IMR-90 (cell line): ENCODE measurements around the gene GNAS-AS1. TPM values are rescaled to one million over a fixed set of nuclear protein-coding genes. Genes with fewer than 3 reads are reported as not detected.

ENCODE experiments used
- ATAC-seq: fragments of 200-7000 bp; cut with Tn5 transposase; 2 replicates; pipeline ENCODE4 v1.9.1; 2020; ENCODE audit warnings: low read depth, mild to moderate bottlenecking, moderate library complexity
- BruUV-seq: library from RNA; stranded (reverse); fragments of 400-500 nt; replicated peaks from 2 replicates; lab custom pipeline; 2021; lab: Mats Ljungman, UMichigan
- CTCF ChIA-PET: fragments of 300-600 bp; formaldehyde crosslinking; extraction: SDS; loops from one replicate; lab custom pipeline; 2021; ENCODE audit warnings: antibody characterized with exemption; lab: Yijun Ruan, JAX
- POLR2A ChIA-PET: fragments of 300-600 bp; sonication (Branson Sonifier 250); formaldehyde crosslinking; loops from one replicate; lab custom pipeline; 2022; ENCODE audit warnings: antibody characterized with exemption; ENCODE audit not compliant: unreplicated experiment; lab: Charles Lee
- DNase-seq: peaks from one replicate; pipeline ENCODE4 v3.0.0; 2013
- H2AFZ ChIP-seq: replicated peaks from 2 replicates; pipeline ENCODE3; 2013; ENCODE audit warnings: low read length, mild to moderate bottlenecking; ENCODE audit not compliant: poor library complexity
- H2AK5ac ChIP-seq: 2 replicates; pipeline ENCODE4 v1.6.1; 2013; ENCODE audit warnings: low read depth, low read length, inconsistent platforms
- H2AK9ac ChIP-seq: replicated peaks from 2 replicates; pipeline ENCODE3; 2013; ENCODE audit warnings: mild to moderate bottlenecking, low read depth, low read length, moderate library complexity; ENCODE audit not compliant: poor library complexity
- H2BK120ac ChIP-seq: 2 replicates; pipeline ENCODE4 v1.6.1; 2013; ENCODE audit warnings: low read depth, low read length, inconsistent platforms
- H2BK15ac ChIP-seq: 3 replicates; pipeline ENCODE4 v1.6.1; 2013; ENCODE audit warnings: low read depth, low read length, inconsistent platforms
- H2BK20ac ChIP-seq: 2 replicates; pipeline ENCODE4 v1.6.1; 2013; ENCODE audit warnings: low read depth, mild to moderate bottlenecking, inconsistent platforms, low read length, moderate library complexity
- H2BK5ac ChIP-seq: 2 replicates; pipeline ENCODE4 v1.6.1; 2013; ENCODE audit warnings: mild to moderate bottlenecking, low read depth, low read length, inconsistent platforms; ENCODE audit not compliant: poor library complexity, severe bottlenecking
- H3K14ac ChIP-seq: replicated peaks from 2 replicates; pipeline ENCODE4 v1.6.1; 2013; ENCODE audit warnings: low read depth, low read length, inconsistent platforms
- H3K18ac ChIP-seq: 2 replicates; pipeline ENCODE4 v1.6.1; 2013; ENCODE audit warnings: low read depth, low read length, control low read depth
- H3K23ac ChIP-seq: 2 replicates; pipeline ENCODE4 v1.6.1; 2013; ENCODE audit warnings: low read depth, low read length, inconsistent platforms
- H3K27ac ChIP-seq: 2 replicates; pipeline ENCODE4 v1.5.1; 2013; ENCODE audit warnings: mild to moderate bottlenecking, control low read depth, low read length; ENCODE audit not compliant: insufficient read depth
- H3K27me3 ChIP-seq: 2 replicates; pipeline ENCODE4 v1.6.1; 2013; ENCODE audit warnings: low read length; ENCODE audit not compliant: control insufficient read depth, insufficient read depth
- H3K36me3 ChIP-seq: 2 replicates; pipeline ENCODE4 v1.6.1; 2013; ENCODE audit warnings: low read length, mixed read lengths; ENCODE audit not compliant: control insufficient read depth, insufficient read depth
- H3K4ac ChIP-seq: 2 replicates; pipeline ENCODE4 v1.6.1; 2013; ENCODE audit warnings: low read depth, low read length, inconsistent platforms
- H3K4me1 ChIP-seq: 2 replicates; pipeline ENCODE4 v1.6.1; 2013; ENCODE audit warnings: low read length, mixed read lengths; ENCODE audit not compliant: control insufficient read depth, insufficient read depth
- H3K4me2 ChIP-seq: 2 replicates; pipeline ENCODE4 v1.6.1; 2013; ENCODE audit warnings: low read depth, mild to moderate bottlenecking, control low read depth, low read length, moderate library complexity
- H3K4me3 ChIP-seq: 2 replicates; pipeline ENCODE4 v1.5.1; 2013; ENCODE audit warnings: low read depth, mild to moderate bottlenecking, control low read depth, low read length, moderate library complexity; ENCODE audit not compliant: insufficient read depth
- H3K56ac ChIP-seq: 2 replicates; pipeline ENCODE4 v1.6.1; 2013; ENCODE audit warnings: low read length, inconsistent platforms; ENCODE audit not compliant: insufficient read depth; ENCODE audit errors: extremely low read depth
- H3K79me1 ChIP-seq, 2 experiments: 2 replicates each; pipeline ENCODE4 v1.6.1; 2013; ENCODE audit warnings: low read length in 2 of 2, inconsistent platforms in 1 of 2, low read depth in 1 of 2
- H3K9ac ChIP-seq: 2 replicates; pipeline ENCODE4 v1.6.1; 2013; ENCODE audit warnings: low read depth, low read length, control low read depth
- H3K9me1 ChIP-seq: 2 replicates; pipeline ENCODE4 v1.6.1; 2013; ENCODE audit warnings: low read length, inconsistent platforms; ENCODE audit not compliant: insufficient read depth
- H3K9me3 ChIP-seq: 2 replicates; pipeline ENCODE4 v1.6.1; 2013; ENCODE audit warnings: low read length; ENCODE audit not compliant: control insufficient read depth, insufficient read depth
- H4K20me1 ChIP-seq: 2 replicates; pipeline ENCODE4 v1.6.1; 2013; ENCODE audit warnings: low read length, inconsistent platforms; ENCODE audit not compliant: insufficient read depth
- H4K5ac ChIP-seq: 2 replicates; pipeline ENCODE4 v1.6.1; 2013; ENCODE audit warnings: mild to moderate bottlenecking, low read depth, low read length, control low read depth
- H4K8ac ChIP-seq, 2 experiments: 2 replicates each; pipeline ENCODE4 v1.6.1; 2013; ENCODE audit warnings: low read depth in 2 of 2, low read length in 2 of 2, control low read depth in 1 of 2, inconsistent platforms in 1 of 2
- H4K91ac ChIP-seq: 2 replicates; pipeline ENCODE4 v1.6.1; 2013; ENCODE audit warnings: low read depth, low read length, inconsistent platforms; ENCODE audit not compliant: insufficient read depth
- FOS ChIP-seq: fragments of 150-350 bp; IDR thresholded peaks from 2 replicates; pipeline ENCODE4 v1.6.1; 2016; ENCODE audit warnings: low read depth, low read length
- MXI1 ChIP-seq: IDR thresholded peaks from 2 replicates; pipeline ENCODE4 v1.6.1; 2012; ENCODE audit warnings: low read depth, mild to moderate bottlenecking, low read length, moderate library complexity, borderline replicate concordance
- RCOR1 ChIP-seq: IDR thresholded peaks from 2 replicates; pipeline ENCODE4 v1.6.1; 2012; ENCODE audit warnings: mild to moderate bottlenecking, low read length, improper control_type of control experiment; ENCODE audit not compliant: insufficient replicate concordance
- RFX5 ChIP-seq: IDR thresholded peaks from 2 replicates; pipeline ENCODE4 v1.8.0; 2012; ENCODE audit warnings: low read depth, mild to moderate bottlenecking, low read length, moderate library complexity
- WGBS, 2 experiments: methylation state at CpG; one replicate each; pipeline versions ENCODE4 v1.1.5 to v1.1.7; 2013; ENCODE audit warnings: missing lambda C conversion rate in 2 of 2; ENCODE audit not compliant: insufficient read length in 1 of 2; ENCODE audit errors: extremely low coverage in 2 of 2; 5-methylcytosine and 5-hydroxymethylcytosine counted together
- dilution Hi-C: fragments of 300-500 bp; cut with HindIII; formaldehyde crosslinking; loops from one replicate; pipeline ENCODE4 v1.14.3; 2018; ENCODE audit warnings: low sequenced_read_pairs; ENCODE audit not compliant: unreplicated experiment
- in situ Hi-C: fragments of 300-500 bp; cut with MboI; formaldehyde crosslinking; loops from 3 replicates; pipeline ENCODE4 v1.14.3; 2019; ENCODE audit warnings: low sequenced_read_pairs, inconsistent platforms, mixed read lengths
- intact Hi-C: fragments of 100-400 bp; cut with micrococcal nuclease; formaldehyde crosslinking; loops from 2 replicates; pipeline ENCODE4 v1.10.0; 2022
- polyA plus RNA-seq, 3 experiments: library from polyadenylated mRNA; depleted of rRNA; stranded (reverse); fragments of >200 nt; gene quantifications; 2 replicates each; pipeline ENCODE4 v1.2.3, GENCODE V29; 2012; ENCODE audit warnings: low replicate concordance in 1 of 3
- total RNA-seq: library from RNA; depleted of rRNA; stranded (reverse); fragments of >200 nt; gene quantifications from 2 replicates; pipeline ENCODE4 v1.2.3, GENCODE V29; 2012
- TF ChIP-seq, protein P1 (sequence below): fragments of 150-350 bp; IDR thresholded peaks from 2 replicates; pipeline ENCODE4 v1.6.1; 2016; ENCODE audit warnings: low read depth, mild to moderate bottlenecking, low read length, moderate library complexity, borderline replicate concordance
- TF ChIP-seq, protein P2 (sequence below): conservative IDR thresholded peaks from 2 replicates; pipeline ENCODE4 v1.5.1; 2012; ENCODE audit warnings: mild to moderate bottlenecking, low read depth, low read length, improper control_type of control experiment

GNAS-AS1 gene
- total and polyA plus RNA-seq, 2 of the 4 experiments (the other 2 are of a cell fraction) = 0.54 to 0.60 TPM

GRCh38 chr20:58802061-58802460 is 48.6 kb downstream of the GNAS-AS1 start:
- no TSS peak for BruUV-seq
- Histone ChIP-seq H3K23ac (no peak overlapping the region), H3K79me1 (no peaks in the 10 kb centered on the region), H3K9me1 (no peaks in the 10 kb centered on the region), H3K36me3 (no peaks in the 10 kb centered on the region), H2BK15ac (no peak overlapping the region), H2BK120ac (no peak overlapping the region), H2AFZ (no peak overlapping the region), H3K9me3 (no peaks in the 10 kb centered on the region), H3K4me1 (no peaks in the 10 kb centered on the region), H3K14ac (no peak overlapping the region), H4K8ac (no peak overlapping the region), H2AK5ac (no peak overlapping the region), H4K91ac (no peak overlapping the region), H2BK5ac (no peak overlapping the region), H4K5ac (no peak overlapping the region), H2AK9ac (no peak overlapping the region), H3K9ac (no peak overlapping the region), H3K4me3 (no peak overlapping the region), H3K27ac (no peak overlapping the region), H4K20me1 (no peaks in the 10 kb centered on the region; the same call in 1 of the 2 replicates), H3K18ac (no peak overlapping the region), H3K4me2 (no peak overlapping the region), H3K56ac (no peak overlapping the region), H3K4ac (no peak overlapping the region), H3K27me3 (peaks cover 45% of the 10 kb centered on the region), H2BK20ac (no peak overlapping the region)
- 67% methylated on average over 1 of the region's 11 CpGs; no CpG with 5 or more reads in 1 of the 2 experiments for WGBS, 2 experiments
- in situ Hi-C loops = no loop called here
- ATAC-seq (no peak), DNase-seq (no peak)
- TF ChIP-seq FOS (no peak), MXI1 (no peak), RFX5 (no peak), RCOR1 (no peak)
- TF ChIP-seq, protein P1, sequence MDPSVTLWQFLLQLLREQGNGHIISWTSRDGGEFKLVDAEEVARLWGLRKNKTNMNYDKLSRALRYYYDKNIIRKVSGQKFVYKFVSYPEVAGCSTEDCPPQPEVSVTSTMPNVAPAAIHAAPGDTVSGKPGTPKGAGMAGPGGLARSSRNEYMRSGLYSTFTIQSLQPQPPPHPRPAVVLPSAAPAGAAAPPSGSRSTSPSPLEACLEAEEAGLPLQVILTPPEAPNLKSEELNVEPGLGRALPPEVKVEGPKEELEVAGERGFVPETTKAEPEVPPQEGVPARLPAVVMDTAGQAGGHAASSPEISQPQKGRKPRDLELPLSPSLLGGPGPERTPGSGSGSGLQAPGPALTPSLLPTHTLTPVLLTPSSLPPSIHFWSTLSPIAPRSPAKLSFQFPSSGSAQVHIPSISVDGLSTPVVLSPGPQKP = no peak
- TF ChIP-seq, protein P2, sequence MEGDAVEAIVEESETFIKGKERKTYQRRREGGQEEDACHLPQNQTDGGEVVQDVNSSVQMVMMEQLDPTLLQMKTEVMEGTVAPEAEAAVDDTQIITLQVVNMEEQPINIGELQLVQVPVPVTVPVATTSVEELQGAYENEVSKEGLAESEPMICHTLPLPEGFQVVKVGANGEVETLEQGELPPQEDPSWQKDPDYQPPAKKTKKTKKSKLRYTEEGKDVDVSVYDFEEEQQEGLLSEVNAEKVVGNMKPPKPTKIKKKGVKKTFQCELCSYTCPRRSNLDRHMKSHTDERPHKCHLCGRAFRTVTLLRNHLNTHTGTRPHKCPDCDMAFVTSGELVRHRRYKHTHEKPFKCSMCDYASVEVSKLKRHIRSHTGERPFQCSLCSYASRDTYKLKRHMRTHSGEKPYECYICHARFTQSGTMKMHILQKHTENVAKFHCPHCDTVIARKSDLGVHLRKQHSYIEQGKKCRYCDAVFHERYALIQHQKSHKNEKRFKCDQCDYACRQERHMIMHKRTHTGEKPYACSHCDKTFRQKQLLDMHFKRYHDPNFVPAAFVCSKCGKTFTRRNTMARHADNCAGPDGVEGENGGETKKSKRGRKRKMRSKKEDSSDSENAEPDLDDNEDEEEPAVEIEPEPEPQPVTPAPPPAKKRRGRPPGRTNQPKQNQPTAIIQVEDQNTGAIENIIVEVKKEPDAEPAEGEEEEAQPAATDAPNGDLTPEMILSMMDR = no peak
- dilution Hi-C loops = no loop called here
- ChIA-PET CTCF (interaction anchor here (0.8 to 1.0 kb wide), 2 partner anchors 17 to 321 kb away, joined by 3 to 6 read pairs; no protein-coding TSS in a partner anchor), POLR2A (no interaction called here)
- intact Hi-C loops = no loop called here
